GM12878 (cell line): Measurements from ENCODE around the gene SLC12A3.

Experiments
- BHLHE40 ChIP-seq, 2 experiments: fragments of 450-650 bp in 1 of 2; IDR thresholded peaks; 2 replicates each; pipeline ENCODE4 v1.6.1; 2011 to 2017; ENCODE audit warnings: low read depth in 2 of 2, borderline replicate concordance in 1 of 2, improper control_type of control experiment in 1 of 2, low read length in 1 of 2, mild to moderate bottlenecking in 1 of 2
- BRCA1 ChIP-seq: IDR thresholded peaks from 2 replicates; pipeline ENCODE4 v1.6.1; 2011; ENCODE audit warnings: low read depth, low read length, improper control_type of control experiment
- CEBPB ChIP-seq, 2 experiments: fragments of 150-350 bp in 1 of 2; IDR thresholded peaks; 2 replicates each; pipeline ENCODE4 v1.6.1; 2012 to 2014; ENCODE audit warnings: low read depth in 2 of 2, low read length in 2 of 2, borderline replicate concordance in 1 of 2, inconsistent platforms in 1 of 2
- EGR1 ChIP-seq, 2 experiments: IDR thresholded peaks; 1 replicate in 1 of 2; 2 replicates in 1 of 2; pipeline ENCODE4 v1.6.1; 2011 to 2012; ENCODE audit warnings: low read depth in 2 of 2, low read length in 2 of 2, borderline replicate concordance in 1 of 2, mild to moderate bottlenecking in 1 of 2, moderate library complexity in 1 of 2
- ESRRA ChIP-seq: IDR thresholded peaks from 2 replicates; pipeline ENCODE4 v1.6.1; 2012; ENCODE audit warnings: mild to moderate bottlenecking, low read length, improper control_type of control experiment
- EZH2 ChIP-seq: IDR thresholded peaks from 2 replicates; pipeline ENCODE4 v1.6.1; 2012; ENCODE audit warnings: low read depth, mild to moderate bottlenecking, control low read depth, inconsistent platforms, low read length, borderline replicate concordance; ENCODE audit not compliant: control insufficient read depth
- HDAC2 ChIP-seq: fragments of 200-600 bp; sonication (generic); IDR thresholded peaks from 2 replicates; pipeline ENCODE4 v1.6.1; 2017
- POLR2A ChIP-seq: IDR thresholded peaks from 2 replicates; pipeline ENCODE4 v1.6.1; 2011; ENCODE audit warnings: low read depth, mild to moderate bottlenecking, low read length
- SPI1 ChIP-seq: IDR thresholded peaks from 2 replicates; pipeline ENCODE4 v1.6.1; 2011; ENCODE audit warnings: low read depth, mild to moderate bottlenecking, low read length, moderate library complexity, borderline replicate concordance; ENCODE audit not compliant: insufficient read depth
- SREBF2 ChIP-seq: IDR thresholded peaks from 2 replicates; pipeline ENCODE4 v1.6.1; 2012; ENCODE audit warnings: mild to moderate bottlenecking, low read length
- TCF12 ChIP-seq: IDR thresholded peaks from 2 replicates; pipeline ENCODE4 v1.6.1; 2011; ENCODE audit warnings: low read depth, mild to moderate bottlenecking, low read length
- ZNF384 ChIP-seq: IDR thresholded peaks from 2 replicates; pipeline ENCODE4 v1.6.1; 2012; ENCODE audit warnings: low read depth, mild to moderate bottlenecking, low read length, improper control_type of control experiment, borderline replicate concordance
- TF ChIP-seq, protein P1 (sequence below), 3 experiments: IDR thresholded peaks in 2 of 3; conservative IDR thresholded peaks in 1 of 3; 2 replicates each; pipeline ENCODE4 v1.5.1; 2011; ENCODE audit warnings: low read depth in 3 of 3, low read length in 3 of 3, mild to moderate bottlenecking in 3 of 3, control low read depth in 2 of 3, moderate library complexity in 2 of 3, inconsistent platforms in 1 of 3, mixed read lengths in 1 of 3; ENCODE audit not compliant: control insufficient read depth in 2 of 3, insufficient read depth in 1 of 3; ENCODE audit errors: extremely low read depth in 1 of 3

GRCh38 chr16:56918467-56919012 is 53.5 kb downstream of the SLC12A3 start:
- TF ChIP-seq, protein P1, sequence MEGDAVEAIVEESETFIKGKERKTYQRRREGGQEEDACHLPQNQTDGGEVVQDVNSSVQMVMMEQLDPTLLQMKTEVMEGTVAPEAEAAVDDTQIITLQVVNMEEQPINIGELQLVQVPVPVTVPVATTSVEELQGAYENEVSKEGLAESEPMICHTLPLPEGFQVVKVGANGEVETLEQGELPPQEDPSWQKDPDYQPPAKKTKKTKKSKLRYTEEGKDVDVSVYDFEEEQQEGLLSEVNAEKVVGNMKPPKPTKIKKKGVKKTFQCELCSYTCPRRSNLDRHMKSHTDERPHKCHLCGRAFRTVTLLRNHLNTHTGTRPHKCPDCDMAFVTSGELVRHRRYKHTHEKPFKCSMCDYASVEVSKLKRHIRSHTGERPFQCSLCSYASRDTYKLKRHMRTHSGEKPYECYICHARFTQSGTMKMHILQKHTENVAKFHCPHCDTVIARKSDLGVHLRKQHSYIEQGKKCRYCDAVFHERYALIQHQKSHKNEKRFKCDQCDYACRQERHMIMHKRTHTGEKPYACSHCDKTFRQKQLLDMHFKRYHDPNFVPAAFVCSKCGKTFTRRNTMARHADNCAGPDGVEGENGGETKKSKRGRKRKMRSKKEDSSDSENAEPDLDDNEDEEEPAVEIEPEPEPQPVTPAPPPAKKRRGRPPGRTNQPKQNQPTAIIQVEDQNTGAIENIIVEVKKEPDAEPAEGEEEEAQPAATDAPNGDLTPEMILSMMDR (IDR thresholded peaks at IDR 0.05 in 2 of 3, conservative IDR thresholded peaks at IDR 0.05 in 1 of 3; ENCODE audit: control insufficient read depth in 2 of 3, extremely low read depth in 1 of 3, insufficient read depth in 1 of 3, low read depth in 3 of 3, low read length in 3 of 3), result no peak
- TF ChIP-seq POLR2A (no peak), BHLHE40 (IDR thresholded peaks at IDR 0.05; ENCODE audit: borderline replicate concordance in 1 of 2, low read depth in 2 of 2, low read length in 1 of 2) (no peak), SPI1 (no peak), HDAC2 (no peak), SREBF2 (no peak), ESRRA (no peak), CEBPB (IDR thresholded peaks at IDR 0.05; ENCODE audit: borderline replicate concordance in 1 of 2, low read depth in 2 of 2, low read length in 2 of 2) (no peak), ZNF384 (no peak), EZH2 (no peak), BRCA1 (no peak), EGR1 (IDR thresholded peaks at IDR 0.05; ENCODE audit: borderline replicate concordance in 1 of 2, low read depth in 2 of 2, low read length in 2 of 2) (no peak), TCF12 (no peak)
